DOHH2 (cell line): ENCODE data around the gene AJAP1.

Experiments used
- H3F3A ChIP-seq: fragments of 200-600 bp; sonication (generic), shearing (Covaris generic); 2 replicates; pipeline ENCODE4 v1.6.0; 2016; ENCODE audit warnings: antibody characterized with exemption, mild to moderate bottlenecking; ENCODE audit not compliant: control insufficient read depth, insufficient read depth
- H3K27ac ChIP-seq: fragments of 200-600 bp; sonication (generic); 2 replicates; pipeline ENCODE4 v1.5.1; 2014; ENCODE audit warnings: low read depth, mild to moderate bottlenecking, low read length, moderate library complexity
- H3K27me3 ChIP-seq: fragments of 200-600 bp; sonication (generic); 2 replicates; pipeline ENCODE4 v1.6.1; 2014; ENCODE audit warnings: mild to moderate bottlenecking, low read length, mixed read lengths; ENCODE audit not compliant: control insufficient read depth
- H3K36me3 ChIP-seq: fragments of 200-600 bp; sonication (generic); 2 replicates; pipeline ENCODE4 v1.6.1; 2014; ENCODE audit warnings: mild to moderate bottlenecking, low read length, moderate library complexity, mixed read lengths; ENCODE audit not compliant: control insufficient read depth
- H3K4me1 ChIP-seq: fragments of 200-600 bp; sonication (generic); 2 replicates; pipeline ENCODE4 v1.6.1; 2014; ENCODE audit warnings: mild to moderate bottlenecking, low read length, mixed read lengths; ENCODE audit not compliant: control insufficient read depth
- H3K4me2 ChIP-seq: fragments of 200-600 bp; sonication (generic); 2 replicates; pipeline ENCODE4 v1.6.0; 2014; ENCODE audit warnings: mild to moderate bottlenecking, low read length, moderate library complexity
- H3K4me3 ChIP-seq: fragments of 200-600 bp; sonication (generic); 2 replicates; pipeline ENCODE4 v1.5.1; 2014; ENCODE audit warnings: mild to moderate bottlenecking, low read length, mixed read lengths
- H3K79me2 ChIP-seq: fragments of 200-600 bp; sonication (generic); 2 replicates; pipeline ENCODE4 v1.6.1; 2014; ENCODE audit warnings: mild to moderate bottlenecking, low read length, mixed read lengths; ENCODE audit not compliant: control insufficient read depth
- H3K9me2 ChIP-seq: fragments of 200-600 bp; sonication (generic); replicated peaks from 2 replicates; pipeline ENCODE4 v1.6.1; 2014; ENCODE audit warnings: mild to moderate bottlenecking, low read length, mixed read lengths; ENCODE audit not compliant: control insufficient read depth
- H3K9me3 ChIP-seq: fragments of 200-600 bp; sonication (generic); 2 replicates; pipeline ENCODE4 v1.6.1; 2014; ENCODE audit warnings: antibody characterized with exemption, low read length, mixed read lengths; ENCODE audit not compliant: control insufficient read depth, insufficient read depth
- H4K20me1 ChIP-seq: fragments of 200-600 bp; sonication (generic); 2 replicates; pipeline ENCODE4 v1.6.0; 2014; ENCODE audit warnings: low read depth, mild to moderate bottlenecking, antibody characterized with exemption, low read length, moderate library complexity; ENCODE audit not compliant: control insufficient read depth, insufficient read depth
- EZH2phosphoT487 ChIP-seq: fragments of 200-600 bp; sonication (generic); IDR thresholded peaks from 2 replicates; pipeline ENCODE4 v1.6.1; 2017; ENCODE audit warnings: borderline replicate concordance, mild to moderate bottlenecking, antibody characterized with exemption, low read length, moderate library complexity, mixed read lengths
- TF ChIP-seq, protein P1 (sequence below): fragments of 200-600 bp; sonication (generic); IDR thresholded peaks from one replicate; pipeline ENCODE4 v1.5.1; 2014; ENCODE audit warnings: antibody characterized with exemption, mild to moderate bottlenecking, low read depth, low read length; ENCODE audit not compliant: poor library complexity, severe bottlenecking

AJAP1 gene

DNA sequence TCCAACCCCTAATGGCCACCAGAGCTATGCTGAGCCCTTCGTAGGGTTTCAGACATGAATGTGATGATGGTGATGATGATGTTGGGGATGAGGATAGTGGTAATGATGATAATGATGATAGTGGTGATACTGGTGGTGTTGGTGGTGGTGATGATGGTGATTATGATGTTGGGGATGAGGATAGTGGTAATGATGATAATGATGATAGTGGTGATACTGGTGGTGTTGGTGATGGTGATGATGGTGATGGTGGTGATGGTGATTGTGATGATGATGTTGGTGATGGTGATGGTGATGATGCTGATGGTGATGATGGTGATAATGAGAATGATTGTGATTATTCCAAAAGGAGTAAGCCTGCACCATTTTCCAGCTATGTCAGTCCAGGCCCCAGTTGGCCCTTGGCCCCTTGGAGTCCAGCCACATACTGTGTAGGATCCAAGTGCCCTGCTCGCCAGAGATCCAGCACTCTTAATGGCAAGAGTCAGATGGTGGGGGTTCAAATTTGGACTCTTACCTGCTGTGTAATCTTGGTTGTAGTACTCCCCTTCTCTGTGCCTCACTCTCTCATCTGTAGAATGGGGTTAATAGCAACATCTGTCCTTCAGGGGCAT lies 28.3 kb downstream of the AJAP1 start:
- TF ChIP-seq, protein P1, sequence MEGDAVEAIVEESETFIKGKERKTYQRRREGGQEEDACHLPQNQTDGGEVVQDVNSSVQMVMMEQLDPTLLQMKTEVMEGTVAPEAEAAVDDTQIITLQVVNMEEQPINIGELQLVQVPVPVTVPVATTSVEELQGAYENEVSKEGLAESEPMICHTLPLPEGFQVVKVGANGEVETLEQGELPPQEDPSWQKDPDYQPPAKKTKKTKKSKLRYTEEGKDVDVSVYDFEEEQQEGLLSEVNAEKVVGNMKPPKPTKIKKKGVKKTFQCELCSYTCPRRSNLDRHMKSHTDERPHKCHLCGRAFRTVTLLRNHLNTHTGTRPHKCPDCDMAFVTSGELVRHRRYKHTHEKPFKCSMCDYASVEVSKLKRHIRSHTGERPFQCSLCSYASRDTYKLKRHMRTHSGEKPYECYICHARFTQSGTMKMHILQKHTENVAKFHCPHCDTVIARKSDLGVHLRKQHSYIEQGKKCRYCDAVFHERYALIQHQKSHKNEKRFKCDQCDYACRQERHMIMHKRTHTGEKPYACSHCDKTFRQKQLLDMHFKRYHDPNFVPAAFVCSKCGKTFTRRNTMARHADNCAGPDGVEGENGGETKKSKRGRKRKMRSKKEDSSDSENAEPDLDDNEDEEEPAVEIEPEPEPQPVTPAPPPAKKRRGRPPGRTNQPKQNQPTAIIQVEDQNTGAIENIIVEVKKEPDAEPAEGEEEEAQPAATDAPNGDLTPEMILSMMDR: no peak
- no peak for TF ChIP-seq EZH2phosphoT487
- no peaks in the 10 kb centered on the region for H3K9me2 ChIP-seq
- no peaks in the 10 kb centered on the region for H3K27me3 ChIP-seq
- H3K4me3 ChIP-seq: no peak overlapping the region
- H3K36me3 ChIP-seq: no peaks in the 10 kb centered on the region
- H3K4me1 ChIP-seq: no peaks in the 10 kb centered on the region
- no peaks in the 10 kb centered on the region for H4K20me1 ChIP-seq
- H3K27ac ChIP-seq: no peak overlapping the region
- H3K9me3 ChIP-seq: no peaks in the 10 kb centered on the region
- no peak overlapping the region for H3K4me2 ChIP-seq
- H3K79me2 ChIP-seq: no peaks in the 10 kb centered on the region
- H3F3A ChIP-seq: no peaks in the 10 kb centered on the region

DNA sequence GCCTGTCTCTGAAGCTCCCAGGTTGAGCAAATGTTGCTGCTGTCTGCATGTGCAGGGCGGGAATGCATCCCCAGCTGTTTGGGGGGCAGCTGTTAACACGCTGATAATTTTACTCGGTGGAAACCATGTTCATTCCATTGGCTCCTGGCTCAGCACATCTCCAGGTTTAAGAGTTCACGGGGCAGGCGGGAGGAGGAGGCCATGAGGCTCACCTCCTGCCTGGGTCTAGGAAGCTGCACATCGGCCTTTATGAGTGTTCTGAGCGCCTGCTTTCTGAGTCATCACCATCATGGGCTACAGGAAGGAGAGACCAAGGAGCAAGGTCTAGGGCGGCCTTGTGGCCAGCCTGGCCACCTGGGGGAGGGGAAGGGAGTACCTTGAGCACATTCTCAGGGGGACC lies 29.7 kb downstream of the AJAP1 start:
- H3K27ac ChIP-seq: no peak overlapping the region
- H3K4me2 ChIP-seq: no peak overlapping the region
- H3K9me3 ChIP-seq: no peaks in the 10 kb centered on the region
- H3K36me3 ChIP-seq: no peaks in the 10 kb centered on the region
- no peaks in the 10 kb centered on the region for H4K20me1 ChIP-seq
- H3K79me2 ChIP-seq: no peaks in the 10 kb centered on the region
- no peak overlapping the region for H3K4me3 ChIP-seq
- no peaks in the 10 kb centered on the region for H3K27me3 ChIP-seq
- H3F3A ChIP-seq: no peaks in the 10 kb centered on the region
- no peak for TF ChIP-seq EZH2phosphoT487
- TF ChIP-seq, protein P1: no peak
- H3K9me2 ChIP-seq: no peaks in the 10 kb centered on the region
- H3K4me1 ChIP-seq: no peaks in the 10 kb centered on the region

DNA sequence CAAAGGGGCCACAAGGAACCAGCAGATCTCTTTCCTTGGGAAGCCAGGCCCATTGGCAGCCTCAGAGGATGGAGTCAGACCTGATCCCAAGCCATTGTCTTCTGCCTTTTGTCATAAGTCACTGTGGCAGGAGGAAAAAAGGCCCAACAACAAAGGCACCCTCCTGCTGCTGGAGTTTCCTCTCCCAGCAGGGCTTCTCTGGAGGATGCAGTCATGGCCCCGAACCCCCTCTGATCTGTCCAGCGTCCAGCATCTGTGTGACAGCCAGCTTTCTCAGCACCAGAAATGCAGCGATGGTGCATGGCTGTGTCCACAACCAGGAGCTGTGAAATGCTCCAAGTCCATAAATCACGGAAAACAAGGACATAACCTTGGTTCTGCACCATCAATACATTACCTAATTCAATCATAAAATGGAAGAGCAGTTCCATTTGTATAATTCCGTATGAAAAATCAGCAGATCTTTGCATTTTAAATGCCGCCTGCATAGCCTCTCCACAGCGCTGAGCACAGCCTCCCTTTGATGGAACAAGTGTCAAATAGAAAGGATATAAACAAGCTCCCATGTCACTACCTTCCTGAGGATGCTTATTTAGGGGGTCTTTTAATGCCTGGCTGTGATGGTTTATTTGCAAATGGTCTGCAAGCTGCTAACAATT lies 30.6 kb downstream of the AJAP1 start:
- Histone ChIP-seq H3K4me1 (no peaks in the 10 kb centered on the region), H3K9me3 (no peaks in the 10 kb centered on the region), H3K79me2 (no peaks in the 10 kb centered on the region), H3K36me3 (no peaks in the 10 kb centered on the region), H4K20me1 (no peaks in the 10 kb centered on the region), H3K9me2 (no peaks in the 10 kb centered on the region), H3K27me3 (no peaks in the 10 kb centered on the region), H3F3A (no peaks in the 10 kb centered on the region), H3K27ac (no peak overlapping the region), H3K4me3 (no peak overlapping the region), H3K4me2 (no peak overlapping the region)
- TF ChIP-seq, protein P1: no peak
- no peak for TF ChIP-seq EZH2phosphoT487
